GM18873 (cell line): ENCODE measurements around the gene NDUFV1.
"Not testable (repeated sequence)": the region's sequence is repeated elsewhere in the genome, so short reads cannot be mapped to it uniquely, and the experiment has no call there.

Experiments used
- ATAC-seq: cut with Tn5 transposase; IDR thresholded peaks from one replicate; pipeline ENCODE4 v1.9.1; 2021; ENCODE audit warnings: mild to moderate bottlenecking, moderate library complexity, moderate number of reproducible peaks; ENCODE audit not compliant: unreplicated experiment, low FRiP score

Gene NDUFV1

GRCh38 chr11:67636962-67637361 lies 30.2 kb downstream of the NDUFV1 start:
- ATAC-seq: no peak

- ATAC-seq: not testable (repeated sequence)
These were observed 30.7 kb downstream of the NDUFV1 start for GRCh38 chr11:67637441-67637840.

GRCh38 chr11:67638535-67639437 lies 32.0 kb downstream of the NDUFV1 start:
- ATAC-seq: no peak

- ATAC-seq: no peak
These were observed 32.7 kb downstream of the NDUFV1 start, which contains the start of gene TBX10 for GRCh38 chr11:67639438-67639859. Gene TBX10 (minus strand): TSS chr11:67639763. CDS start chr11:67639472, 291 bp downstream.

- no peak for ATAC-seq
These were observed 33.5 kb downstream of the NDUFV1 start for GRCh38 chr11:67640021-67640757.

GRCh38 chr11:67640758-67641337 lies 34.1 kb downstream of the NDUFV1 start:
- no peak for ATAC-seq

GRCh38 chr11:67641338-67642172 lies 34.8 kb downstream of the NDUFV1 start:
- no peak for ATAC-seq

GRCh38 chr11:67642173-67643120 lies 35.7 kb downstream of the NDUFV1 start:
- no peak for ATAC-seq

GRCh38 chr11:67644042-67644441 lies 37.3 kb downstream of the NDUFV1 start:
- no peak for ATAC-seq

GRCh38 chr11:67644472-67645418 lies 38.0 kb downstream of the NDUFV1 start:
- no peak for ATAC-seq

- no peak for ATAC-seq
These were observed 39.1 kb downstream of the NDUFV1 start for GRCh38 chr11:67645521-67646461.

GRCh38 chr11:67646535-67647336 lies 40.0 kb downstream of the NDUFV1 start:
- ATAC-seq: no peak

- ATAC-seq: no peak
These were observed 40.7 kb downstream of the NDUFV1 start for GRCh38 chr11:67647471-67647870.

- no peak for ATAC-seq
These were observed 41.5 kb downstream of the NDUFV1 start for GRCh38 chr11:67648140-67648795.

GRCh38 chr11:67648796-67649613 lies 42.3 kb downstream of the NDUFV1 start:
- ATAC-seq: no peak
